Measurements from ENCODE around the gene BACE1. TPM values are rescaled to one million over a fixed set of nuclear protein-coding genes. Genes with fewer than 3 reads are reported as not detected.
A peak's percentile ranks its signal among the peaks of the same experiment; 100 is the strongest.

BACE1 gene
- total and polyA plus RNA-seq, 2 of the 13 experiments (the other 11 are each of a cell fraction or from before 2014, with no cell fraction given) = 7.5 to 17.9 TPM

DNA sequence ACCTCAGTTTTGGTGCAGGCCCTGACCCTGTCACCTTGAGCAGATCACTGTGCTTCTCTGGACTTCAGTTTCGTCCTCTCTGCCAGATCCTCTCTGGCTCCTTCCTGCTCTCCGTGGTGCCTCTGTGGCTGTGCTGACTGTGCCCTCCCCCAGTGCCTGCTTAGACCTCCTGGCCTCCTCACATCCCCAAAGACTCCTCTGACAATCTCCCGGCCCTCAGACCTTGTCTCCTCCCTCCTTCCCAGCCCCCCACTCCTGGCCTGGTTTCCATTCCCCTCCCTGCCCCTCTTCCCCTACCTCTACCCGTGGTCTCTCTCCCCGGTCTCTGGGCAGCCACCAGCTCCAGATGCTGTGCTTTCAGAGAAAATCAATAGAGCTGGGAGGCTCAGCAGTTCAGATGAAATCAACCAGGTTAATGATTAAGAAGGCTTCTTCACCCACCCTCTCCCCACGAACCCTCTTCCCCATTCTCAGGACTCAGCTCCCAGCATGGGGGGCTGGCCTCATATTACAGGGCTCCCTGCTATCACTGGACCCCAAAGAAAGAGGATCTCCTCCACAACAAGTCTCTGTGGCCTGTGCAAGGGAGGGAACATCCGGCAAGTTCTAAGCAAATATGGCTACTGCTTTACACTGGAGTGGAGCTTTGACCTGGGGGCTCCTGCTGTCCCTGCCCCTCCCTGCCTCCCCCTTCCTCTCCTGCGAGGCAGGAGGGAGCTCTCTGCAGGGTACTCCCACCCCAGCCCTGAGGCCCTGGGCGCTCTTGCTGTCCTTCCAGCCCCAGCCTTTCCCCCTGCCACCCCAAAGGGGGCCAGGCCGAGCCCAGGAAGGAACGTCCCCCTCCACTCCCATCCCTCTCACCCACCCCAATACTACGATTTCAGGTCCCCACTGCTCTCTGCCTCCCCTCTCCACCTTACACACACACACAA, 16.4 kb downstream of the BACE1 start (continued):
- TF ChIP-seq, protein P1, sequence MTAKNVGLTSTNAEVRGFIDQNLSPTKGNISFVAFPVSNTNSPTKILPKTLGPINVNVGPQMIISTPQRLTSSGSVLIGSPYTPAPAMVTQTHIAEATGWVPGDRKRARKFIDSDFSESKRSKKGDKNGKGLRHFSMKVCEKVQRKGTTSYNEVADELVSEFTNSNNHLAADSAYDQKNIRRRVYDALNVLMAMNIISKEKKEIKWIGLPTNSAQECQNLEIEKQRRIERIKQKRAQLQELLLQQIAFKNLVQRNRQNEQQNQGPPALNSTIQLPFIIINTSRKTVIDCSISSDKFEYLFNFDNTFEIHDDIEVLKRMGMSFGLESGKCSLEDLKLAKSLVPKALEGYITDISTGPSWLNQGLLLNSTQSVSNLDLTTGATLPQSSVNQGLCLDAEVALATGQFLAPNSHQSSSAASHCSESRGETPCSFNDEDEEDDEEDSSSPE (CRISPR knock-in tag; IDR thresholded peaks at IDR 0.05) = no peak
- TF ChIP-seq, protein P2, sequence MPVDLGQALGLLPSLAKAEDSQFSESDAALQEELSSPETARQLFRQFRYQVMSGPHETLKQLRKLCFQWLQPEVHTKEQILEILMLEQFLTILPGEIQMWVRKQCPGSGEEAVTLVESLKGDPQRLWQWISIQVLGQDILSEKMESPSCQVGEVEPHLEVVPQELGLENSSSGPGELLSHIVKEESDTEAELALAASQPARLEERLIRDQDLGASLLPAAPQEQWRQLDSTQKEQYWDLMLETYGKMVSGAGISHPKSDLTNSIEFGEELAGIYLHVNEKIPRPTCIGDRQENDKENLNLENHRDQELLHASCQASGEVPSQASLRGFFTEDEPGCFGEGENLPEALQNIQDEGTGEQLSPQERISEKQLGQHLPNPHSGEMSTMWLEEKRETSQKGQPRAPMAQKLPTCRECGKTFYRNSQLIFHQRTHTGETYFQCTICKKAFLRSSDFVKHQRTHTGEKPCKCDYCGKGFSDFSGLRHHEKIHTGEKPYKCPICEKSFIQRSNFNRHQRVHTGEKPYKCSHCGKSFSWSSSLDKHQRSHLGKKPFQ (CRISPR knock-in tag; IDR thresholded peaks at IDR 0.05; ENCODE audit: insufficient replicate concordance) = peak; percentile 42
- peak; percentile 73; the same call in 1 of the 2 replicates for TF ChIP-seq SIN3A (IDR thresholded peaks at IDR 0.05; ENCODE audit: borderline replicate concordance, low read depth, low read length)
- no peak for TF ChIP-seq NFE2 (CRISPR knock-in tag; IDR thresholded peaks at IDR 0.05)
- TF ChIP-seq ZNF577 (CRISPR knock-in tag; IDR thresholded peaks at IDR 0.05; ENCODE audit: borderline replicate concordance, low read depth) = no peak
- no peak for TF ChIP-seq KDM1A (CRISPR knock-in tag; IDR thresholded peaks at IDR 0.05)
- TF ChIP-seq FOXM1 (CRISPR knock-in tag; IDR thresholded peaks at IDR 0.05) = no peak
- TF ChIP-seq MYNN (CRISPR knock-in tag; IDR thresholded peaks at IDR 0.05; ENCODE audit: low read depth) = no peak
- TF ChIP-seq THAP11 (CRISPR knock-in tag; IDR thresholded peaks at IDR 0.05) = peak; percentile 71
- TF ChIP-seq ZSCAN31 (CRISPR knock-in tag; IDR thresholded peaks at IDR 0.05; ENCODE audit: low read depth) = no peak
- TF ChIP-seq ZNF230 (CRISPR knock-in tag; IDR thresholded peaks at IDR 0.05) = no peak
- TF ChIP-seq NR2F2 (IDR thresholded peaks at IDR 0.05; ENCODE audit: borderline replicate concordance, low read depth) = 0 out of 2 replicates have a peak, but pooled peaks have one; percentile 47
- no peak for TF ChIP-seq FOSL1 (CRISPR knock-in tag; IDR thresholded peaks at IDR 0.05; ENCODE audit: borderline replicate concordance)
- TF ChIP-seq HMG20B (CRISPR knock-in tag; conservative IDR thresholded peaks at IDR 0.05) = no peak
- TF ChIP-seq ZNF451 (CRISPR knock-in tag; IDR thresholded peaks at IDR 0.05) = no peak
- no peak for TF ChIP-seq CHD2 (IDR thresholded peaks at IDR 0.05; ENCODE audit: low read depth, low read length)
- TF ChIP-seq MZF1 (CRISPR knock-in tag; IDR thresholded peaks at IDR 0.05; ENCODE audit: borderline replicate concordance) = no peak
- TF ChIP-seq NCOA5 (CRISPR knock-in tag; IDR thresholded peaks at IDR 0.05) = no peak
- no peak for TF ChIP-seq HMG20A (CRISPR knock-in tag; IDR thresholded peaks at IDR 0.05; ENCODE audit: borderline replicate concordance)
- TF ChIP-seq, protein P3, sequence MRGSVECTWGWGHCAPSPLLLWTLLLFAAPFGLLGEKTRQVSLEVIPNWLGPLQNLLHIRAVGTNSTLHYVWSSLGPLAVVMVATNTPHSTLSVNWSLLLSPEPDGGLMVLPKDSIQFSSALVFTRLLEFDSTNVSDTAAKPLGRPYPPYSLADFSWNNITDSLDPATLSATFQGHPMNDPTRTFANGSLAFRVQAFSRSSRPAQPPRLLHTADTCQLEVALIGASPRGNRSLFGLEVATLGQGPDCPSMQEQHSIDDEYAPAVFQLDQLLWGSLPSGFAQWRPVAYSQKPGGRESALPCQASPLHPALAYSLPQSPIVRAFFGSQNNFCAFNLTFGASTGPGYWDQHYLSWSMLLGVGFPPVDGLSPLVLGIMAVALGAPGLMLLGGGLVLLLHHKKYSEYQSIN (CRISPR knock-in tag; IDR thresholded peaks at IDR 0.05; ENCODE audit: borderline replicate concordance) = no peak
- TF ChIP-seq, protein P4, sequence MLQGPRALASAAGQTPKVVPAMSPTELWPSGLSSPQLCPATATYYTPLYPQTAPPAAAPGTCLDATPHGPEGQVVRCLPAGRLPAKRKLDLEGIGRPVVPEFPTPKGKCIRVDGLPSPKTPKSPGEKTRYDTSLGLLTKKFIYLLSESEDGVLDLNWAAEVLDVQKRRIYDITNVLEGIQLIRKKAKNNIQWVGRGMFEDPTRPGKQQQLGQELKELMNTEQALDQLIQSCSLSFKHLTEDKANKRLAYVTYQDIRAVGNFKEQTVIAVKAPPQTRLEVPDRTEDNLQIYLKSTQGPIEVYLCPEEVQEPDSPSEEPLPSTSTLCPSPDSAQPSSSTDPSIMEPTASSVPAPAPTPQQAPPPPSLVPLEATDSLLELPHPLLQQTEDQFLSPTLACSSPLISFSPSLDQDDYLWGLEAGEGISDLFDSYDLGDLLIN (CRISPR knock-in tag; IDR thresholded peaks at IDR 0.05; ENCODE audit: borderline replicate concordance) = no peak
- TF ChIP-seq RAD21 (CRISPR knock-in tag; IDR thresholded peaks at IDR 0.05) = no peak
- TF ChIP-seq ZFP62 (CRISPR knock-in tag; IDR thresholded peaks at IDR 0.05) = no peak
- TF ChIP-seq GATA4 (IDR thresholded peaks at IDR 0.05; ENCODE audit: borderline replicate concordance, low read depth) = no peak
